ENCODE measurements around the gene RFX2.

DNA sequence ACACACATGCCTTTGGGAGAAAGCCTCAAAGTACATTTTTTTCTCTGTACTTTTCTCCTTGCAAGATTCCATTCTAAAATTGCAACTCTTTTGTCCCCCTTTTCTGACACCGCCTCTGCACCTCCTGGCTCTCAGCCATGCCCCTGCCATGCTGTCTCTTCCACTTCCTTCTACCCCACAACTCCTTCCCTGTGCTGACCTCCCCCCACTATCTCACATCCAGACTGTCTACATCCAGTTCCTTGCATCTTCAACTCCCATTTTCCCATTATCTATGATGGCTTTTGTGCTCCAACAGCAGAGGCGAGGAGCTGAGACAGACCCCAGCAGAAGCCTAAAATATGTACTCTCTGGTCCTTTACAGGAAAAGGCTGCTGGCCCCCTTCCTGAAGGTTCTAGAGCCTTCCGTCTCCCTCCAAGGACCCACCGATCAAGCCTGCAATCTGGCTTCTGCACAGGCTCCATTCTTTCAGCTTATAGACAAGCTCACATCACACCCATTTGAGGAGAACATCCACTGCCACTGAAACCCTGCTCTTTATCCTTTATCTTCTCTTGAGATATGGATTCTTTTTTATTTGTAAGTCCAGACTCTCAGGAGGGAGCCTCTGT lies 50.2 kb downstream of the RFX2 start:
- TF ChIP-seq, protein P1, sequence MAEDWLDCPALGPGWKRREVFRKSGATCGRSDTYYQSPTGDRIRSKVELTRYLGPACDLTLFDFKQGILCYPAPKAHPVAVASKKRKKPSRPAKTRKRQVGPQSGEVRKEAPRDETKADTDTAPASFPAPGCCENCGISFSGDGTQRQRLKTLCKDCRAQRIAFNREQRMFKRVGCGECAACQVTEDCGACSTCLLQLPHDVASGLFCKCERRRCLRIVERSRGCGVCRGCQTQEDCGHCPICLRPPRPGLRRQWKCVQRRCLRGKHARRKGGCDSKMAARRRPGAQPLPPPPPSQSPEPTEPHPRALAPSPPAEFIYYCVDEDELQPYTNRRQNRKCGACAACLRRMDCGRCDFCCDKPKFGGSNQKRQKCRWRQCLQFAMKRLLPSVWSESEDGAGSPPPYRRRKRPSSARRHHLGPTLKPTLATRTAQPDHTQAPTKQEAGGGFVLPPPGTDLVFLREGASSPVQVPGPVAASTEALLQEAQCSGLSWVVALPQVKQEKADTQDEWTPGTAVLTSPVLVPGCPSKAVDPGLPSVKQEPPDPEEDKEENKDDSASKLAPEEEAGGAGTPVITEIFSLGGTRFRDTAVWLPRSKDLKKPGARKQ (CRISPR knock-in tag; IDR thresholded peaks at IDR 0.05) = no peak
- TF ChIP-seq MYC (IDR thresholded peaks at IDR 0.05; ENCODE audit: low read depth, low read length) = no peak
- TF ChIP-seq MYC (CRISPR knock-in tag; IDR thresholded peaks at IDR 0.05; ENCODE audit: borderline replicate concordance, low read depth) = no peak
- TF ChIP-seq, protein P2, sequence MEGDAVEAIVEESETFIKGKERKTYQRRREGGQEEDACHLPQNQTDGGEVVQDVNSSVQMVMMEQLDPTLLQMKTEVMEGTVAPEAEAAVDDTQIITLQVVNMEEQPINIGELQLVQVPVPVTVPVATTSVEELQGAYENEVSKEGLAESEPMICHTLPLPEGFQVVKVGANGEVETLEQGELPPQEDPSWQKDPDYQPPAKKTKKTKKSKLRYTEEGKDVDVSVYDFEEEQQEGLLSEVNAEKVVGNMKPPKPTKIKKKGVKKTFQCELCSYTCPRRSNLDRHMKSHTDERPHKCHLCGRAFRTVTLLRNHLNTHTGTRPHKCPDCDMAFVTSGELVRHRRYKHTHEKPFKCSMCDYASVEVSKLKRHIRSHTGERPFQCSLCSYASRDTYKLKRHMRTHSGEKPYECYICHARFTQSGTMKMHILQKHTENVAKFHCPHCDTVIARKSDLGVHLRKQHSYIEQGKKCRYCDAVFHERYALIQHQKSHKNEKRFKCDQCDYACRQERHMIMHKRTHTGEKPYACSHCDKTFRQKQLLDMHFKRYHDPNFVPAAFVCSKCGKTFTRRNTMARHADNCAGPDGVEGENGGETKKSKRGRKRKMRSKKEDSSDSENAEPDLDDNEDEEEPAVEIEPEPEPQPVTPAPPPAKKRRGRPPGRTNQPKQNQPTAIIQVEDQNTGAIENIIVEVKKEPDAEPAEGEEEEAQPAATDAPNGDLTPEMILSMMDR (IDR thresholded peaks at IDR 0.05 in 2 of 3, conservative IDR thresholded peaks at IDR 0.05 in 1 of 3; ENCODE audit: insufficient read depth in 2 of 3, low read depth in 1 of 3, low read length in 3 of 3) = no peak
- no peak for TF ChIP-seq MLX (CRISPR knock-in tag; conservative IDR thresholded peaks at IDR 0.05)
- TF ChIP-seq SMARCE1 (IDR thresholded peaks at IDR 0.05) = no peak
- no peak for TF ChIP-seq POLR2AphosphoS5 (IDR thresholded peaks at IDR 0.05; ENCODE audit: control insufficient read depth, insufficient read depth, low read depth, low read length)
- TF ChIP-seq ZEB2 (IDR thresholded peaks at IDR 0.05) = no peak
- no peak for TF ChIP-seq TFAP4 (CRISPR knock-in tag; IDR thresholded peaks at IDR 0.05; ENCODE audit: borderline replicate concordance)
- TF ChIP-seq TAF1 (IDR thresholded peaks at IDR 0.05; ENCODE audit: control insufficient read depth, extremely low read depth, insufficient read depth, low read length, severe bottlenecking) = no peak
- no peak for TF ChIP-seq YY1 (IDR thresholded peaks at IDR 0.05; ENCODE audit: borderline replicate concordance in 1 of 3, control insufficient read depth in 1 of 3, extremely low read depth in 1 of 3, insufficient read depth in 3 of 3, insufficient read length in 1 of 3, insufficient replicate concordance in 2 of 3, low read depth in 1 of 3, low read length in 2 of 3)
